HCT116 (cell line): ENCODE measurements around the gene THOP1. TPM values are rescaled to one million over a fixed set of nuclear protein-coding genes. Genes with fewer than 3 reads are reported as not detected.

Source experiments
- ATAC-seq: fragments of 200-7000 bp; cut with Tn5 transposase; 2 replicates; pipeline ENCODE4 v1.9.1; 2020; ENCODE audit warnings: mild to moderate bottlenecking, moderate library complexity
- BruUV-seq: library from RNA; stranded (reverse); fragments of 400-500 nt; replicated peaks from 2 replicates; lab custom pipeline; 2021; lab: Mats Ljungman, UMichigan
- CTCF ChIA-PET: fragments of 300-600 bp; sonication (Branson Sonifier 250); formaldehyde crosslinking; loops from one replicate; lab custom pipeline; 2021; ENCODE audit warnings: antibody characterized with exemption; lab: Charles Lee
- POLR2A ChIA-PET: fragments of 300-600, 350-600 bp; sonication (Branson Sonifier 250); formaldehyde crosslinking; loops from one replicate; lab custom pipeline; 2021; ENCODE audit warnings: antibody characterized with exemption; lab: Charles Lee
- RAD21 ChIA-PET, 2 experiments: fragments of 300-600 bp; sonication (Branson Sonifier 250); formaldehyde crosslinking; loops; one replicate each; lab custom pipeline; 2023; ENCODE audit warnings: low total read pairs in 2 of 2; ENCODE audit not compliant: uncharacterized antibody in 2 of 2, unreplicated experiment in 2 of 2, low non-redundant PET in 1 of 2; lab: Charles Lee
- DNase-seq: peaks from one replicate; pipeline ENCODE4 v3.0.0-alpha.2; 2010; ENCODE audit warnings: low read depth, low spot score
- H2AFZ ChIP-seq: fragments of 200-600 bp; shearing (Covaris generic), sonication (generic); 2 replicates; pipeline ENCODE4 v1.6.1; 2017; ENCODE audit warnings: low read depth, mixed run types, mixed read lengths, antibody characterized with exemption, low read length; ENCODE audit not compliant: poor library complexity, severe bottlenecking
- H3K27ac ChIP-seq: 2 replicates; pipeline ENCODE4 v1.5.1; 2012; ENCODE audit warnings: low read depth, low read length
- H3K27me3 ChIP-seq: fragments of 200-600 bp; sonication (generic); 2 replicates; pipeline ENCODE4 v1.6.1; 2016; ENCODE audit warnings: mixed run types, low read length, mixed read lengths; ENCODE audit not compliant: insufficient read depth
- H3K36me3 ChIP-seq, 2 experiments: fragments of 200-500 bp in 1 of 2; fragments of 200-600 bp in 1 of 2; sonication (Bioruptor generic) in 1 of 2; sonication (generic) in 1 of 2; 2 replicates each; pipeline versions ENCODE4 v1.5.1 to v1.6.1; 2014 to 2016; ENCODE audit warnings: low read length in 2 of 2, inconsistent platforms in 1 of 2, mixed read lengths in 1 of 2, mixed run types in 1 of 2; ENCODE audit not compliant: insufficient read depth in 2 of 2, control insufficient read depth in 1 of 2
- H3K4me1 ChIP-seq, 2 experiments: fragments of 200-600 bp in 1 of 2; sonication (generic) in 1 of 2; 2 replicates each; pipeline versions ENCODE4 v1.5.1 to v1.6.1; 2012 to 2017; ENCODE audit warnings: low read length in 2 of 2, inconsistent platforms in 1 of 2, mild to moderate bottlenecking in 1 of 2, mixed read lengths in 1 of 2, mixed run types in 1 of 2, moderate library complexity in 1 of 2; ENCODE audit not compliant: insufficient read depth in 2 of 2, control insufficient read depth in 1 of 2
- H3K4me2 ChIP-seq: fragments of 200-600 bp; sonication (generic); 2 replicates; pipeline ENCODE4 v1.6.1; 2017; ENCODE audit warnings: mixed run types, low read length, mixed read lengths
- H3K4me3 ChIP-seq, 2 experiments: fragments of 200-600 bp in 1 of 2; sonication (generic) in 1 of 2; replicated peaks in 1 of 2; 2 replicates each; pipeline ENCODE4 v1.5.1; 2011 to 2016; ENCODE audit warnings: low read length in 2 of 2, control low read depth in 1 of 2, low read depth in 1 of 2, mild to moderate bottlenecking in 1 of 2, mixed read lengths in 1 of 2, mixed run types in 1 of 2
- H3K79me2 ChIP-seq: fragments of 200-600 bp; sonication (generic); 2 replicates; pipeline ENCODE4 v1.6.1; 2017; ENCODE audit warnings: mild to moderate bottlenecking, mixed run types, low read length, moderate library complexity, mixed read lengths; ENCODE audit not compliant: insufficient read depth
- H3K9ac ChIP-seq: fragments of 200-600 bp; sonication (generic); 2 replicates; pipeline ENCODE4 v1.6.1; 2016; ENCODE audit warnings: low read length, mixed read lengths
- H3K9me2 ChIP-seq: fragments of 200-600 bp; sonication (generic), shearing (Covaris generic); 2 replicates; pipeline ENCODE4 v1.6.1; 2017; ENCODE audit warnings: mixed run types, mild to moderate bottlenecking, moderate library complexity; ENCODE audit not compliant: insufficient read depth
- H3K9me3 ChIP-seq, 2 experiments: fragments of 200-500 bp in 1 of 2; fragments of 200-600 bp in 1 of 2; sonication (Bioruptor generic) in 1 of 2; sonication (generic) in 1 of 2; 2 replicates each; pipeline ENCODE4 v1.6.1; 2014 to 2017; ENCODE audit warnings: low read length in 2 of 2, mixed read lengths in 2 of 2, inconsistent platforms in 1 of 2, low read depth in 1 of 2, mild to moderate bottlenecking in 1 of 2, mixed run types in 1 of 2, moderate library complexity in 1 of 2; ENCODE audit not compliant: control insufficient read depth in 1 of 2, insufficient read depth in 1 of 2
- H4K20me1 ChIP-seq: fragments of 200-600 bp; sonication (generic), shearing (Covaris generic); 2 replicates; pipeline ENCODE4 v1.6.1; 2017; ENCODE audit warnings: mixed run types, mild to moderate bottlenecking, moderate library complexity; ENCODE audit not compliant: insufficient read depth
- EGR1 ChIP-seq: IDR thresholded peaks from 2 replicates; pipeline ENCODE4 v1.6.1; 2012; ENCODE audit warnings: low read depth
- ELF1 ChIP-seq: IDR thresholded peaks from 2 replicates; pipeline ENCODE4 v1.6.1; 2012; ENCODE audit warnings: low read depth, borderline replicate concordance
- EZH2phosphoT487 ChIP-seq: fragments of 200-600 bp; IDR thresholded peaks from 2 replicates; pipeline ENCODE4 v1.6.1; 2018; ENCODE audit warnings: antibody characterized with exemption, borderline replicate concordance
- POLR2AphosphoS5 ChIP-seq: IDR thresholded peaks from 2 replicates; pipeline ENCODE4 v1.6.1; 2011; ENCODE audit warnings: mild to moderate bottlenecking, low read depth, low read length, moderate library complexity
- RAD21 ChIP-seq: IDR thresholded peaks from 2 replicates; pipeline ENCODE4 v1.6.1; 2012; ENCODE audit warnings: low read depth, mild to moderate bottlenecking
- REST ChIP-seq: IDR thresholded peaks from 2 replicates; pipeline ENCODE4 v1.6.1; 2012; ENCODE audit warnings: low read depth
- SRF ChIP-seq: IDR thresholded peaks from 2 replicates; pipeline ENCODE4 v1.6.1; 2012; ENCODE audit warnings: low read depth
- ZFX ChIP-seq: fragments of 450-650 bp; IDR thresholded peaks from 2 replicates; pipeline ENCODE4 v1.6.1; 2017
- intact Hi-C: fragments of 100-400 bp; cut with micrococcal nuclease; formaldehyde crosslinking; loops from 2 replicates; pipeline ENCODE4 v1.10.0; 2022
- total RNA-seq: library from RNA; stranded (reverse); gene quantifications from one replicate; pipeline ENCODE4 v1.2.1, GENCODE V29; 2021; ENCODE audit not compliant: unreplicated experiment

Gene THOP1
- total RNA-seq, 1 experiment from 2014 or later: 201 TPM

- POLR2A ChIA-PET: no interaction called here
- no peak for DNase-seq
- Histone ChIP-seq H3K9ac (no peak overlapping the region), H3K27me3 (no peaks in the 10 kb centered on the region)
- no TSS peak for BruUV-seq
- TF ChIP-seq REST (no peak), RAD21 (no peak), POLR2AphosphoS5 (no peak), SRF (no peak), ELF1 (no peak), EZH2phosphoT487 (no peak), EGR1 (no peak), ZFX (no peak)
- TF ChIP-seq, all 23 proteins: peak for 0
- Histone ChIP-seq H3K4me2 (no peak overlapping the region), H4K20me1 (no peaks in the 10 kb centered on the region), H3K4me1 (peaks cover 0 to 6% of the 10 kb centered on the region in 2 experiments; a peak in 2 of 4 replicates), H3K9me2 (no peaks in the 10 kb centered on the region), H3K9me3 (no peaks in the 10 kb centered on the region), H3K79me2 (peaks cover 48% of the 10 kb centered on the region), H2AFZ (no peak overlapping the region), H3K27ac (no peak overlapping the region), H3K36me3 (peaks cover 41 to 53% of the 10 kb centered on the region in 2 experiments; a peak in 3 of 4 replicates), H3K4me3 (no peak overlapping the region)
- intact Hi-C loops: no loop called here
- CTCF ChIA-PET: interaction anchor here (0.8 kb wide), 1 partner anchor 151 kb away, joined by 3 read pairs; no protein-coding TSS in a partner anchor
- RAD21 ChIA-PET: no interaction called here
- ATAC-seq: no peak
Observed at GRCh38 chr19:2799273-2800020, 14.1 kb downstream of the THOP1 start.
